ENCODE measurements around the gene FAM181B.
A peak's percentile ranks its signal among the peaks of the same experiment; 100 is the strongest.

FAM181B gene, protein sequence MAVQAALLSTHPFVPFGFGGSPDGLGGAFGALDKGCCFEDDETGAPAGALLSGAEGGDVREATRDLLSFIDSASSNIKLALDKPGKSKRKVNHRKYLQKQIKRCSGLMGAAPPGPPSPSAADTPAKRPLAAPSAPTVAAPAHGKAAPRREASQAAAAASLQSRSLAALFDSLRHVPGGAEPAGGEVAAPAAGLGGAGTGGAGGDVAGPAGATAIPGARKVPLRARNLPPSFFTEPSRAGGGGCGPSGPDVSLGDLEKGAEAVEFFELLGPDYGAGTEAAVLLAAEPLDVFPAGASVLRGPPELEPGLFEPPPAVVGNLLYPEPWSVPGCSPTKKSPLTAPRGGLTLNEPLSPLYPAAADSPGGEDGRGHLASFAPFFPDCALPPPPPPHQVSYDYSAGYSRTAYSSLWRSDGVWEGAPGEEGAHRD

GRCh38 chr11:82733444-82734119 lies at the start of gene FAM181B:
TSS of gene FAM181B (minus strand) at chr11:82733864. CDS start at chr11:82733729, 135 bp downstream.
- no peak for DNase-seq

GRCh38 chr11:82782825-82783374 lies 49.2 kb upstream of the FAM181B start:
- DNase-seq: no peak

GRCh38 chr11:82778776-82779175 lies 45.1 kb upstream of the FAM181B start:
- no peak for DNase-seq

DNA sequence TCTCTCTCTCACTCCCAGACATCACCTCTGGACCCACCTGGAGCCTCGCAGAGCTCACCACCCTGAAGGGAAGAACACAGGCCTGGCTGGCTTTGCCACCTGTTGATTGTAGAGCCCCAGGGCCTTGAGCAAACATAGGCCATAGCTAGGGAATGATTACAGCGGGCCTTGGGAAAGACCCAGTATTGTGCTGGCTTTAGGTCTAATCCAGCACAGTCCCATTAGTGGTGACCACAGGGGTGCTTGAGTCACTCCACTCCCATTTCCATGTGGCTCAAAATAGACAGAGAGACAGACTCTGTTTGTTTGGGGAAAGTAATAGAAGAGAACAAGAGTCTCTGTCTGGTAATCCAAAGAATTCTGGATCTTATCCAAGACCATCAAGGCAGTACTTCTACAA lies 42.7 kb upstream of the FAM181B start:
- no peak for DNase-seq

GRCh38 chr11:82775736-82776346 lies 42.2 kb upstream of the FAM181B start:
- DNase-seq: no peak

- DNase-seq: no peak
Measured at GRCh38 chr11:82775218-82775617, 41.6 kb upstream of the FAM181B start.

DNA sequence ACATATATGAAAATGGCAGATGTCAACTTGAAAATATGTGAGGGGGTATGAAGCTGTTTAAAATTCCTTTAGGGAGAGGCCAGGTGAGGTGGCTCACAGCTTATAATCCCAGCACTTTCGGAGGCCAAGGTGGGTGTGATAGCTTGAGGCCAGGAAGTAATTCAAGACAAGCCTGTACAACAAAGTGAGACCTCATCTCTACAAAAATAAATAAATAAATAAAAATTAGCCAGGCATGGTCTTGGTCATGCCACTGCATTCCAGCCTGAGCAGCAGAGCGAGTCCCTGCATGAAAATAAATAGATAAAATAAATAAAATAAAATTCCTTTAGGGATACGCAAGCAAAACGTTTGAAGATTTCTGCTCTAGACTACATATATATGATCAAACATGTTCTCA lies 38.1 kb upstream of the FAM181B start:
- DNase-seq: no peak

GRCh38 chr11:82767123-82767522 lies 33.5 kb upstream of the FAM181B start:
- no peak for DNase-seq

GRCh38 chr11:82765466-82766034 lies 31.9 kb upstream of the FAM181B start:
- no peak for DNase-seq

DNA sequence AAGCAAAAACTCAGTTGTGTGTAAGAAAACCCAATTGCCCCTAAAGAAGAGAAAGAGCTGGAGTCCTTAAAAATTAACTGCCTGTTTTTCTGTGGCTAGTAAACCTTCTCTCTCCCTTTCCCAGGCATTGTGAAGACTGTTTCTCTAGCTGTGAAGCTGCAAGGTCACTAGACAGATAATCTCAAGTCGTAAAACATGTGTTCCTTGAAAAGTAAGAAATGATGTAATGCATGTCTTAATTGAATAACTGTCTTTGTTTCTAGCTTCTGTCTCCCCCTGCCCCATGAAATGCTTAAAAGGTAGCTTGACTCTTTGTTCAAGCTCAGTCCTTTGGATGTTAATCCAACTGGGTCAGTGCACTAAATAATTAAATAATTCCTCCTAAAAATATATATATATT lies 29.5 kb upstream of the FAM181B start:
- DNase-seq: no peak

DNA sequence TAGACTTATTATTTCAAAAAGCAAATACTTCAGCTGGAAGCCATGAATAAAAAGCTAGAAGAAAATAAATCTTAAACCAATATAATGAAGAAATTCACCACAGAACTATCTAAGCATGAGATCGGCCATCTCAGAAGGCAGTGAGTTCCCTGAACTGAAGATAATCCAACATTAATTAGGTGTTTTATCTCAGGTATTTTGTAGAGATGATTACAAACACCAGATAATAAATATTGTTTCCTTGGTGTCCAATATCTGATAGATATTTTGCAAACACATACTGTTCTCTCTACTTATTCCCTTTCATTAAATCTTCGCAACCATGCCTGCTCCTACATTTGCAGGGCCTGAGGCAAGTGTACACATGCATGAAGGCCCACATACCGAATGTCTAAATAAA lies 26.0 kb upstream of the FAM181B start:
- DNase-seq: no peak

DNA sequence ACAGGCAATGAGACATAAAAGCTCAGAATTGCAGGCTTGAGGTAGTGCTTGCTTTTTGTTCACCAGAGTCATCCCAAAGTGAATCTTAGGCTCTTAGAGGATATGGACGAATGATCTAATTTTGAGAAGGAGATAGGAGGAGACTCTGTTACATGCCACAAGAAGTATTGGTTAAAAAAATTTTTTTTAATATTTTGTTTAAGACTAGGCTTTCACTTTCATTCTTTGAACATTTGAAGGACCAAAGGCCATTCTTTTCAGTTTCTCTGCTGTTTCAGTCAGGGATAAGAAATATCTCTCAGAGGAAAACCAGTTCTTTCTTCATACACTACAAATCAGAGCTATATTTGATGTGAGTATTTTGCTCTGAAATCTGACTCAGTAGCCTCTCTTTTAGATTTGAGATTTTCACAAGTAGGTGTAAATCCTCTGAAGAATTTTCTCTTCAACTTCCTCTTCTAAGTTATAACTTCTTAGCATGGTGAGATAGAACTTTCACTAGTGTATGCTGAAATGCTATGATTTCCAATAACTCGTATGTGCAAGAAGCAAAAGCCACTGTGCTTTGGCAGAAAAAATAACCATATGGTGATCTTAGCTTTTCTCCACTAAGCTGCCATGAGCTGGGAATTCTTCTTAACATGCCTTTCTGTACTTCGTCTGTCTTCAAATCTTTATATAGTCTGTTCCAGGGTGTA lies 24.1 kb upstream of the FAM181B start:
- DNase-seq: no peak

- DNase-seq: no peak
Measured at GRCh38 chr11:82756765-82757639, 23.3 kb upstream of the FAM181B start.

- peak; percentile 39 for DNase-seq
Measured at GRCh38 chr11:82754410-82754809, 20.7 kb upstream of the FAM181B start.

GRCh38 chr11:82753921-82754320 lies 20.3 kb upstream of the FAM181B start:
- DNase-seq: no peak

GRCh38 chr11:82752801-82753200 lies 19.1 kb upstream of the FAM181B start:
- DNase-seq: no peak

GRCh38 chr11:82750643-82751139 lies 17.0 kb upstream of the FAM181B start:
- DNase-seq: no peak

DNA sequence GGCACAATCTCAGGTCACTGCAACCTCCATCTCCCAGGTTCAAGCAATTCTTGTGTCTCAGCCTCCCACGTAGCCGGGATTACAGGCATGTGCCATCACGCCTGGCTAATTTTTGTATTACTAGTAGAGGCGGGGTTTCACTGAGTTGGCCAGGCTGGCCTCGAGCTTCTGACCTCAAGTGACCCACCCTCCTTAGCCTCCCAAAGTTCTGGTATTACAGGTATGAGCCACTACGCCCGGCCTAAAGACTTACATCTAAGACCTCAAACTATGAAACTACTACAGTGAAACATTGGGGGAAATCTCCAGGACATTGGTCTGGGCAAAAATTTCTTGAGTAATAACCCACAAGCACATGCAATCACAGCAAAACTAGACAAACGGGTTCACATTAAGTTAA lies 13.8 kb upstream of the FAM181B start:
- DNase-seq: no peak

- DNase-seq: no peak
Measured at GRCh38 chr11:82738091-82738490, 4.4 kb upstream of the FAM181B start.

- DNase-seq: no peak
Measured at GRCh38 chr11:82734120-82734479, 436 bp upstream of the FAM181B start.

DNA sequence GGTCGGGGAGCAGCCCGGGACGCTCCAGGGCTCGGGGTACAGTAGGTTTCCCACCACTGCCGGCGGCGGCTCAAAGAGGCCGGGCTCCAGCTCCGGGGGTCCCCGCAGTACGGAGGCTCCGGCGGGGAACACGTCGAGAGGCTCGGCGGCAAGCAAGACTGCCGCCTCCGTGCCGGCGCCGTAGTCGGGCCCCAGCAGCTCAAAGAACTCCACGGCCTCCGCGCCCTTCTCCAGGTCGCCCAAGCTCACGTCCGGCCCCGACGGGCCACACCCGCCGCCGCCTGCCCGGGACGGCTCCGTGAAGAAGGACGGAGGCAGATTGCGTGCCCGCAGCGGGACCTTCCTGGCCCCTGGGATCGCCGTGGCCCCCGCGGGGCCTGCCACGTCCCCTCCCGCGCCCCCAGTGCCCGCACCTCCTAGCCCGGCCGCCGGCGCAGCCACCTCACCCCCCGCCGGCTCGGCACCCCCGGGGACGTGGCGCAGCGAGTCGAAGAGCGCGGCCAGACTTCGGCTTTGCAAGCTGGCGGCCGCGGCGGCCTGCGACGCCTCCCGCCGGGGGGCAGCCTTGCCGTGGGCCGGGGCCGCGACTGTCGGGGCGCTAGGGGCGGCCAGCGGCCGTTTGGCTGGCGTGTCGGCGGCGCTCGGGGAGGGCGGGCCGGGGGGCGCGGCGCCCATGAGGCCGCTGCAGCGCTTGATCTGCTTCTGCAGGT lies 775 bp downstream of the FAM181B start:
- no peak for DNase-seq
